OCI-LY1 (cell line): ENCODE measurements around the gene LRRC28.

Experiments used
- H2AFZ ChIP-seq: fragments of 200-600 bp; sonication (generic), shearing (Covaris generic); 2 replicates; pipeline ENCODE4 v1.6.0; 2014; ENCODE audit warnings: antibody characterized with exemption, mild to moderate bottlenecking, low read length
- H3F3A ChIP-seq: fragments of 200-600 bp; sonication (generic), shearing (Covaris generic); 2 replicates; pipeline ENCODE4 v1.6.0; 2014; ENCODE audit warnings: mild to moderate bottlenecking, antibody characterized with exemption, low read length, moderate library complexity; ENCODE audit not compliant: insufficient read depth
- H3K27ac ChIP-seq: fragments of 200-600 bp; sonication (generic); 2 replicates; pipeline ENCODE4 v1.5.1; 2014; ENCODE audit warnings: low read length, mixed run types, mild to moderate bottlenecking, low read depth; ENCODE audit not compliant: poor library complexity, severe bottlenecking
- H3K27me3 ChIP-seq: fragments of 200-600 bp; sonication (generic); 2 replicates; pipeline ENCODE4 v1.6.0; 2014; ENCODE audit warnings: antibody characterized with exemption, mild to moderate bottlenecking, low read length, moderate library complexity; ENCODE audit not compliant: insufficient read depth
- H3K36me3 ChIP-seq: fragments of 200-600 bp; sonication (generic); 2 replicates; pipeline ENCODE4 v1.6.1; 2014; ENCODE audit warnings: mild to moderate bottlenecking, antibody characterized with exemption, low read length, moderate library complexity, mixed read lengths; ENCODE audit not compliant: insufficient read depth
- H3K4me1 ChIP-seq: fragments of 200-600 bp; sonication (generic); 2 replicates; pipeline ENCODE4 v1.5.1; 2014; ENCODE audit warnings: mild to moderate bottlenecking, low read length, moderate library complexity; ENCODE audit not compliant: insufficient read depth, severe bottlenecking
- H3K4me2 ChIP-seq: fragments of 200-600 bp; sonication (generic), shearing (Covaris generic); 2 replicates; pipeline ENCODE4 v1.6.1; 2014; ENCODE audit warnings: low read length
- H3K4me3 ChIP-seq: fragments of 200-600 bp; sonication (generic); 2 replicates; pipeline ENCODE4 v1.5.1; 2014; ENCODE audit warnings: low read length, low read depth, mild to moderate bottlenecking, mixed read lengths; ENCODE audit not compliant: poor library complexity, severe bottlenecking
- H3K79me2 ChIP-seq: fragments of 200-600 bp; shearing (Covaris generic); 2 replicates; pipeline ENCODE4 v1.6.1; 2016; ENCODE audit warnings: mixed run types, low read length, mixed read lengths; ENCODE audit not compliant: insufficient read depth
- H3K9ac ChIP-seq: fragments of 200-600 bp; sonication (generic), shearing (Covaris generic); 2 replicates; pipeline ENCODE4 v1.6.1; 2014; ENCODE audit warnings: mild to moderate bottlenecking, low read length, mixed read lengths
- H3K9me2 ChIP-seq: fragments of 200-600 bp; sonication (generic), shearing (Covaris generic); 2 replicates; pipeline ENCODE4 v1.6.1; 2014; ENCODE audit warnings: low read depth, mild to moderate bottlenecking, low read length, mixed read lengths
- H3K9me3 ChIP-seq: fragments of 200-600 bp; shearing (Covaris generic); 2 replicates; pipeline ENCODE4 v1.6.1; 2014; ENCODE audit warnings: low read length, mixed read lengths
- H4K20me1 ChIP-seq: fragments of 200-600 bp; sonication (generic), shearing (Covaris generic); 2 replicates; pipeline ENCODE4 v1.6.0; 2016; ENCODE audit warnings: mild to moderate bottlenecking, low read length; ENCODE audit not compliant: insufficient read depth
- EZH2 ChIP-seq: fragments of 200-600 bp; sonication (generic), shearing (Covaris generic); IDR thresholded peaks from 2 replicates; pipeline ENCODE4 v1.8.0; 2017; ENCODE audit warnings: borderline replicate concordance, mixed run types, mild to moderate bottlenecking, antibody characterized with exemption, low read length, moderate library complexity, mixed read lengths
- TF ChIP-seq, protein P1 (sequence below): fragments of 200-600 bp; sonication (generic), shearing (Covaris generic); IDR thresholded peaks from 2 replicates; pipeline ENCODE4 v1.5.1; 2017; ENCODE audit warnings: mild to moderate bottlenecking, antibody characterized with exemption, low read length, moderate library complexity, mixed read lengths

Gene LRRC28

GRCh38 chr15:99433026-99433756, 181.9 kb downstream of the LRRC28 start:
- Histone ChIP-seq H3K9me3 (no peaks in the 10 kb centered on the region), H4K20me1 (no peaks in the 10 kb centered on the region), H3K36me3 (no peaks in the 10 kb centered on the region), H3K4me3 (no peak overlapping the region), H3K79me2 (no peaks in the 10 kb centered on the region), H3K9me2 (no peaks in the 10 kb centered on the region), H3K4me1 (no peaks in the 10 kb centered on the region), H3K27me3 (peaks cover 5% of the 10 kb centered on the region; the same call in 1 of the 2 replicates), H3F3A (no peaks in the 10 kb centered on the region), H3K4me2 (no peak overlapping the region), H3K9ac (no peak overlapping the region), H3K27ac (no peak overlapping the region), H2AFZ (no peak overlapping the region)
- no peak for TF ChIP-seq EZH2
- TF ChIP-seq, protein P1, sequence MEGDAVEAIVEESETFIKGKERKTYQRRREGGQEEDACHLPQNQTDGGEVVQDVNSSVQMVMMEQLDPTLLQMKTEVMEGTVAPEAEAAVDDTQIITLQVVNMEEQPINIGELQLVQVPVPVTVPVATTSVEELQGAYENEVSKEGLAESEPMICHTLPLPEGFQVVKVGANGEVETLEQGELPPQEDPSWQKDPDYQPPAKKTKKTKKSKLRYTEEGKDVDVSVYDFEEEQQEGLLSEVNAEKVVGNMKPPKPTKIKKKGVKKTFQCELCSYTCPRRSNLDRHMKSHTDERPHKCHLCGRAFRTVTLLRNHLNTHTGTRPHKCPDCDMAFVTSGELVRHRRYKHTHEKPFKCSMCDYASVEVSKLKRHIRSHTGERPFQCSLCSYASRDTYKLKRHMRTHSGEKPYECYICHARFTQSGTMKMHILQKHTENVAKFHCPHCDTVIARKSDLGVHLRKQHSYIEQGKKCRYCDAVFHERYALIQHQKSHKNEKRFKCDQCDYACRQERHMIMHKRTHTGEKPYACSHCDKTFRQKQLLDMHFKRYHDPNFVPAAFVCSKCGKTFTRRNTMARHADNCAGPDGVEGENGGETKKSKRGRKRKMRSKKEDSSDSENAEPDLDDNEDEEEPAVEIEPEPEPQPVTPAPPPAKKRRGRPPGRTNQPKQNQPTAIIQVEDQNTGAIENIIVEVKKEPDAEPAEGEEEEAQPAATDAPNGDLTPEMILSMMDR: no peak

- H3K4me2 ChIP-seq: no peak overlapping the region; the same call in 1 of the 2 replicates
Measured at GRCh38 chr15:99433757-99434450, 182.6 kb downstream of the LRRC28 start.

DNA sequence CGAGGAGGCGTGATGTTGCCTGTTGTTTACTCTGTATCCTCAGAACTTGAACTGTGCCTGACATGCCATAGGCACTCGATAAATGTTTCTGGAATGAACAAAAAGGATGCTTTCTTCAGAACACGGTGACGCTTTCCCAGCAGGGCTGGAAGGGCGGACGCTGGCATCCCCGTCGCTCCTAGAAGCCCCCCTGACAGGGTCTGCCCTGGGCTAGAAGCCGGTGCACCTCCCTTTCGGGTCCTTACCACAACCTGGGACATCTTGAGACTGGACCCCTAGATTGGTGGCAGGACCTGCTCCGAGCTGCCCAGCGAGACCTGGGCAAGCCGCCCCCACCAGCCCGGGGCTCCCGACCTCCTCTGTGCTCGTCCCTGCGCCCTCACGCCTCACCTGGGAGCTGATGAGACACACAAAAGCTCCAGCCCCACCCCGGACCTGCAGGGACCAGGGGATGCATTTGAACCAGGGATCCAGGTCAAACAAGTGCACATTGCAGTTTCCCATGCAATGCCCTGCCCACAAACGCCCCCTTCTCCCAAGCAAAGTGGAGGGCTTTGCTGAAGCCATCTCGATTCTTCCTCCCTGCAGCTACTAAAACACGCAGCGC, 183.3 kb downstream of the LRRC28 start:
- Histone ChIP-seq H3F3A (no peaks in the 10 kb centered on the region), H3K79me2 (no peaks in the 10 kb centered on the region), H3K36me3 (no peaks in the 10 kb centered on the region), H3K4me1 (no peaks in the 10 kb centered on the region), H3K4me3 (no peak overlapping the region), H4K20me1 (no peaks in the 10 kb centered on the region), H2AFZ (no peak overlapping the region), H3K4me2 (peak overlapping the region; percentile 25; the same call in 1 of the 2 replicates), H3K27ac (no peak overlapping the region), H3K9ac (no peak overlapping the region), H3K9me2 (no peaks in the 10 kb centered on the region), H3K9me3 (no peaks in the 10 kb centered on the region), H3K27me3 (peaks cover 8% of the 10 kb centered on the region)
- TF ChIP-seq EZH2: no peak
- TF ChIP-seq, protein P1: no peak

More at GRCh38 chr15:99433757-99434450, 182.6 kb downstream of the LRRC28 start:
- no peaks in the 10 kb centered on the region for H3K79me2 ChIP-seq
- H3K4me3 ChIP-seq: no peak overlapping the region
- H3K36me3 ChIP-seq: no peaks in the 10 kb centered on the region
- H4K20me1 ChIP-seq: no peaks in the 10 kb centered on the region
- no peak overlapping the region for H2AFZ ChIP-seq
- H3K4me1 ChIP-seq: no peaks in the 10 kb centered on the region
- TF ChIP-seq EZH2: no peak
- TF ChIP-seq, protein P1: no peak
- no peak overlapping the region for H3K9ac ChIP-seq
- H3K27me3 ChIP-seq: peaks cover 7% of the 10 kb centered on the region; the same call in 1 of the 2 replicates
- no peaks in the 10 kb centered on the region for H3K9me3 ChIP-seq
- H3F3A ChIP-seq: no peaks in the 10 kb centered on the region
- H3K9me2 ChIP-seq: no peaks in the 10 kb centered on the region
- H3K27ac ChIP-seq: no peak overlapping the region
